Kidney glomerular epithelial cell (primary cell): ENCODE measurements around the gene GYG2.
"Not testable (repeated sequence)": the region's sequence is repeated elsewhere in the genome, so short reads cannot be mapped to it uniquely, and the experiment has no call there.

Source experiments
- DNase-seq: peaks from one replicate; lab custom pipeline; 2025; lab: John Stamatoyannopoulos, UW

GYG2 gene

GRCh38 chrX:2871831-2872230 is 43.1 kb downstream of the GYG2 start:
- DNase-seq = no peak

- DNase-seq = no peak
Observed at GRCh38 chrX:2872671-2873277, 44.0 kb downstream of the GYG2 start.

- DNase-seq = no peak
Observed at GRCh38 chrX:2874222-2875135, 45.7 kb downstream of the GYG2 start.

GRCh38 chrX:2875136-2875481 is 46.4 kb downstream of the GYG2 start:
- DNase-seq = no peak

- DNase-seq = no peak
Observed at GRCh38 chrX:2875798-2876399, 47.2 kb downstream of the GYG2 start.

- no peak for DNase-seq
Observed at GRCh38 chrX:2878563-2878962, 49.8 kb downstream of the GYG2 start.

GRCh38 chrX:2879670-2880069 is 50.9 kb downstream of the GYG2 start:
- DNase-seq = no peak

GRCh38 chrX:2883770-2884169 is 55.0 kb downstream of the GYG2 start:
- DNase-seq = no peak

GRCh38 chrX:2888309-2888708 is 59.6 kb downstream of the GYG2 start:
- no peak for DNase-seq

- DNase-seq = no peak
Observed at GRCh38 chrX:2889045-2889605, 60.4 kb downstream of the GYG2 start.

GRCh38 chrX:2889706-2890490 is 61.2 kb downstream of the GYG2 start:
- DNase-seq = not testable (repeated sequence)

- DNase-seq = not testable (repeated sequence)
Observed at GRCh38 chrX:2890536-2891460, 62.1 kb downstream of the GYG2 start.

GRCh38 chrX:2892816-2893215 is 64.1 kb downstream of the GYG2 start:
- no peak for DNase-seq

GRCh38 chrX:2894885-2895292 is 66.2 kb downstream of the GYG2 start:
- no peak for DNase-seq

GRCh38 chrX:2897311-2897689 is 68.6 kb downstream of the GYG2 start:
- DNase-seq = no peak

GRCh38 chrX:2897690-2898623 is 69.2 kb downstream of the GYG2 start:
- DNase-seq = not testable (repeated sequence)

- DNase-seq = no peak
Observed at GRCh38 chrX:2898846-2899512, 70.2 kb downstream of the GYG2 start.

GRCh38 chrX:2901367-2902036 is 72.8 kb downstream of the GYG2 start:
- no peak for DNase-seq

GRCh38 chrX:2902841-2903240 is 74.1 kb downstream of the GYG2 start:
- no peak for DNase-seq
